ENCODE results near the gene SCN3A.

The SCN3A gene

DNA sequence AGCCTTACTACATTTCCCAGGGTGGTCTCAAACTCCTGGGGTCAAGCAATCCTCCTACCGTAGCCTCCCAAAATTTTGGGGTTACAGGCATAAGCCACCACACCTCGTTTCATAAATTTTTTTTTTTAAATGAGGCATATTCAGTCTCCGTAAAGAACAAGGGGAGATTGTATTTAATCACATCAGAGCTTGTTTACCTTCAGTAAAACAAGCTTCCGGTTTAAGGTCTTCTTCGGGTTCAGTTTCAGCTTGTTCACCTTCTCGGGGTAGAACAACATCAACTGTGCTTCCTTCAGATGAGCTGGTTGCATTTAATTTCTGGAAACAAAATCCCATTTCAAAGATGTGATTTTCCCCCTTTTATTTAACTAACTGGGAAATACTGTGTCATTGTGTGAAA, 88.6 kb downstream of the SCN3A start:
- H3K4me3 ChIP-seq (ENCODE audit: low read depth, low read length): no peak overlapping the region
- TF ChIP-seq, protein P1, sequence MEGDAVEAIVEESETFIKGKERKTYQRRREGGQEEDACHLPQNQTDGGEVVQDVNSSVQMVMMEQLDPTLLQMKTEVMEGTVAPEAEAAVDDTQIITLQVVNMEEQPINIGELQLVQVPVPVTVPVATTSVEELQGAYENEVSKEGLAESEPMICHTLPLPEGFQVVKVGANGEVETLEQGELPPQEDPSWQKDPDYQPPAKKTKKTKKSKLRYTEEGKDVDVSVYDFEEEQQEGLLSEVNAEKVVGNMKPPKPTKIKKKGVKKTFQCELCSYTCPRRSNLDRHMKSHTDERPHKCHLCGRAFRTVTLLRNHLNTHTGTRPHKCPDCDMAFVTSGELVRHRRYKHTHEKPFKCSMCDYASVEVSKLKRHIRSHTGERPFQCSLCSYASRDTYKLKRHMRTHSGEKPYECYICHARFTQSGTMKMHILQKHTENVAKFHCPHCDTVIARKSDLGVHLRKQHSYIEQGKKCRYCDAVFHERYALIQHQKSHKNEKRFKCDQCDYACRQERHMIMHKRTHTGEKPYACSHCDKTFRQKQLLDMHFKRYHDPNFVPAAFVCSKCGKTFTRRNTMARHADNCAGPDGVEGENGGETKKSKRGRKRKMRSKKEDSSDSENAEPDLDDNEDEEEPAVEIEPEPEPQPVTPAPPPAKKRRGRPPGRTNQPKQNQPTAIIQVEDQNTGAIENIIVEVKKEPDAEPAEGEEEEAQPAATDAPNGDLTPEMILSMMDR (IDR thresholded peaks at IDR 0.05; ENCODE audit: low read depth, low read length): no peak

DNA sequence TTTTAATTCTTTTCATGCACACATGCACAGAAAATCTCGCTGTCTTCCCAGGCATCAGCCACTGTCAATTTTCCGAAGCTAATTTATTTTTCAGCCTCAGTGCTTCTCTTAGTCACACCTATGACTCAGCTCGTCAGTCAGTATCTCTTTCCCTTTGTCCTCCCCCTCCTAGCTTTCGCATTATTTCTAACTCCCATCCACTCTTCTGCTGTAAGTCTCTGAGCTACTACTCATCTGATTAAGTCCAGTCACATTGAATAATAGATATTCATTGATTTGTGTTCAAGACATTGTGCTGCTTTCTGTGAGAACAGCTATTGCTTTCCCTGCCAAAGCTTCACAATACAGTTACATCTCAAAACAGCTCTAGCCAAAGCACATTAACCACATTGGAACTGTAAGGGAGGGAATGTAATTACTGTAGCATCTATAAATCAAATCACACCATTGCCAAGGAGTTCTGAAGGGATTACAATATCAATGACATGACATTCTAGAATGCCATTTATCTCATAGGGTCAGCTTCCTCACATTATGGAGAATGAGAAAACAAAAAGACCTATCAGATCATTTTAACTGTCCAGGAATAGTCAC, 89.4 kb downstream of the SCN3A start:
- TF ChIP-seq, protein P1 (IDR thresholded peaks at IDR 0.05; ENCODE audit: low read depth, low read length): no peak

DNA sequence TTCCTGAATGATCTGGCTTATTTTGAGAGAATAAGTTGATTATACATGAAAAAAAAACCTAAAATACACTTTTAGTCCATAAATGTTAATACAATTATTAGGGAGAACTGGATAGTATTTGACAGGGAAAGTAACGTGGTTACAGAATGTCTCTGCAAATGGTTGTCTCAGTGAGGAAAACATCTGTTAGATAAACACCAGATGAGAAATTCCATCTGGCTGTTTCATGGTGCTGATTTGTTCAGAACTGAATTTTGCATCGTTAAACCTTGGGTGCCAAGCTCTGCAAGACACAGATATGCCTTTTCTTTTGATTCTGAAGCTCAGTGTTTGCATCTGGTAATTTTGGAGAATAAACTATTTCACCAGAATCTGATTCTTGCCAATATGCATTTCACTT, 90.4 kb downstream of the SCN3A start:
- TF ChIP-seq, protein P1 (IDR thresholded peaks at IDR 0.05; ENCODE audit: low read depth, low read length): no peak
- no peak overlapping the region for H3K4me3 ChIP-seq (ENCODE audit: low read depth, low read length)

More for the DNA sequence above, 89.4 kb downstream of the SCN3A start:
- peak overlapping the region; percentile 16 for H3K4me3 ChIP-seq (ENCODE audit: low read depth, low read length)

DNA sequence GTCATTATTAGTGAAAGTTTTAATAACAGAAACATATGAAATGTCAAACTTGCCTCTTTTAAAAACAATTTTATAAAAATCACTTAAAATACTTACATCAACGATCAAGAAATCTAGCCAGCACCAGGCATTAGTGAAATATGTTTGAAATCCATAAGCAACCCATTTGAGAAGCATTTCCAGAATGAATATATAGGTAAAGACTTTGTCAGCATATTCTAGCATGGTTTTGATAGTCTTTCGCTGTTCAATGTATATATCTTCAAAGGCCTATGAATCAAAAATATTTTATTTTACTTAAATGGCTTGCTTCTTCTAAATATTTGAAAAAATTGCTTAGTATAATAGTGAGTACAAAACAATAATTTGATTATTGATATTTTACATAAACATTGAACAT, 91.1 kb downstream of the SCN3A start:
- TF ChIP-seq, protein P1 (IDR thresholded peaks at IDR 0.05; ENCODE audit: low read depth, low read length): no peak

DNA sequence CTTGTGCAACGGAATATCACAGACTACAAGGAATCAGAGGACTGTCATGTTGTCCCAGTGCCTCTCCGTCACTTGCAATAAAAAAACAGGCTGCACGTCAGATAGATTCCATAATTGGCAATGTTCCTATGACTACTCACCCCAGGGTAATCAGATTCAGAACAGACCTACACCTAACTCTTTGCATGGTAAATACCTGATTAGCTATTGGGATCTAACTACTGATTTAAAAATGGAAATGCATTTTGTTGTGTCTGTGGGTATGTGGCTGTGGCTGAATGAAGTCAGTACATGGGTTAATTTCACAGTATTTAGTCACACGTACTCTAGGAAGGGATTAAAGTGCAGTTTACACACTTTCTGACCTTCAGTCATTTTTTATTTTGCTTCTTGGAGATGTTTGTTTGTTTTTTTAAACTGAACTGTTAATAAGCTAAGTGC, 91.7 kb downstream of the SCN3A start:
- TF ChIP-seq, protein P1 (IDR thresholded peaks at IDR 0.05; ENCODE audit: low read depth, low read length): no peak
- H3K4me3 ChIP-seq (ENCODE audit: low read depth, low read length): no peak overlapping the region

More for the DNA sequence above, 91.1 kb downstream of the SCN3A start:
- H3K4me3 ChIP-seq (ENCODE audit: low read depth, low read length): no peak overlapping the region

DNA sequence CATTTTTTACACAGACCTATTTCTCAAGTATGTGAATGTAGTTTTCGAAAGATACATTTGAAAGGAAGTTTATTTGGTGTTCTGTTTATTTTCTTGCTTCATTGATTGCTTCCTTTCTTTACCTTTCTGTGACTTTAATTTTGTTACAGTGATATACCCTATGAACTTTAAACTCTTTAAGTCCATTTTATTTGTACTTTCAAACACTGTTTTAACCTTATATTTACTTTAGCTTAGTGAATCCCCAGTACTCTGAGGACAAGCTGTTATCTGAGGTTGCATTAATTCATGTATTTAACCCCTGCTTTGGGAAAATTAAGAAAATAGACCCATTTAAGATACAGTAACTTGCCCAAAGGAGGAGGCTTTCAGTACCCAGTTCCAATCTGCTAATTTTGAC, 93.5 kb downstream of the SCN3A start:
- TF ChIP-seq, protein P1 (IDR thresholded peaks at IDR 0.05; ENCODE audit: low read depth, low read length): no peak
- H3K4me3 ChIP-seq (ENCODE audit: low read depth, low read length): no peak overlapping the region

DNA sequence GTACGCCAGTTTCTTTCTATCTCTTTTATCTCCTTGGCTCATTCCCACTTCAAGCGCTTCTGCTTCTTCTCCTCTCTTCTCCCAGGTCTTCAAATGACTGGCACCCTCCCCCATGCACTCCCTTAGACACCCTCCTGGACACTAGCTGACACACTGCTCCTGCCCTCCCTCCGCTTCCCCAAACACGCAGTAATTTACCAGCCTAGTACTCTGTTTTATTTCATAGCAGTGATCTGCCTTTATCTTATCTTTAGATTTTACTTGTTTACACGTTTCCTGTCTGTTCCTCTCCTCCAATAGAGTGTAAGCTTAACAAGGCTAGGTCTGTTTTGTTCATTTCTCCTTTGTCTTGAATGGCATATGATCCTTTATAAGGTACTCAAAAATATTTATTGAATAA, 93.9 kb downstream of the SCN3A start:
- TF ChIP-seq, protein P1 (IDR thresholded peaks at IDR 0.05; ENCODE audit: low read depth, low read length): no peak
- H3K4me3 ChIP-seq (ENCODE audit: low read depth, low read length): no peak overlapping the region
